CD4-positive, alpha-beta T cell treated with Interferon alpha-2 for 1 hour (primary cell): ENCODE data around the gene NSUN7.
"Not testable (repeated sequence)": the region's sequence is repeated elsewhere in the genome, so short reads cannot be mapped to it uniquely, and the experiment has no call there.

ENCODE experiments used
- DNase-seq, 2 donors: peaks; one replicate each; pipeline ENCODE4 v3.0.0-alpha.2; 2020 to 2022

NSUN7 gene, protein sequence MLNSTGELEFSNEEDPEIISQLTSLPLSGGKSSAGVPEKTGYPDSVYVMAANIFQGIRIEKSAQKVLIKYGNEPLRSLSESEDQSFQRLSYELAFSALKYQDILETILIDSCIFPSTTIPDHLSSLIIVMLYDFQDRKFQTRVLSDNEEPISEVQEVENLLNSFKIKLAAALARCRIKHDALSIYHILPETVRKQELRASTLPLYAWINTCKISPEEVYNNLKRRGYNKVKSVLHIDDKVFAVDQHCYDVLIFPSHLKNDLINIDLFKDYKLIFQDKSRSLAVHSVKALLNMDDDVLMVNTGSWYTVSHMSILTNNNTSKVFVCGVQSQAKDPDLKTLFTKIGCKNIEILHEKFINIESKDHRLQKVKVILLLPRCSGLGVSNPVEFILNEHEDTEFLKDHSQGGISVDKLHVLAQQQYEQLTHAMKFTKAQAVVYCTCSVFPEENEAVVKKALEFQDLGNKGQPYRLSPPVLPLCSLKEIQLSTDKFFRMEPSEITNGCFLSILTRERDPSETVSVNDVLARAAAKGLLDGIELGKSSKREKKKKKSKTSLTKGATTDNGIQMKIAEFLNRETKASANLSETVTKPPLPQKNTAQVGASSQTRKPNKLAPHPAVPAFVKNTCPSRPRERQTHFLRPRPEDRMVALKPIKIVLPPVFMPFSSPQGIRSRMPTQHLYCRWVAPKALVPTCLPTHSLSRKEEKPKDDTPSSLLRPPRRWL

DNA sequence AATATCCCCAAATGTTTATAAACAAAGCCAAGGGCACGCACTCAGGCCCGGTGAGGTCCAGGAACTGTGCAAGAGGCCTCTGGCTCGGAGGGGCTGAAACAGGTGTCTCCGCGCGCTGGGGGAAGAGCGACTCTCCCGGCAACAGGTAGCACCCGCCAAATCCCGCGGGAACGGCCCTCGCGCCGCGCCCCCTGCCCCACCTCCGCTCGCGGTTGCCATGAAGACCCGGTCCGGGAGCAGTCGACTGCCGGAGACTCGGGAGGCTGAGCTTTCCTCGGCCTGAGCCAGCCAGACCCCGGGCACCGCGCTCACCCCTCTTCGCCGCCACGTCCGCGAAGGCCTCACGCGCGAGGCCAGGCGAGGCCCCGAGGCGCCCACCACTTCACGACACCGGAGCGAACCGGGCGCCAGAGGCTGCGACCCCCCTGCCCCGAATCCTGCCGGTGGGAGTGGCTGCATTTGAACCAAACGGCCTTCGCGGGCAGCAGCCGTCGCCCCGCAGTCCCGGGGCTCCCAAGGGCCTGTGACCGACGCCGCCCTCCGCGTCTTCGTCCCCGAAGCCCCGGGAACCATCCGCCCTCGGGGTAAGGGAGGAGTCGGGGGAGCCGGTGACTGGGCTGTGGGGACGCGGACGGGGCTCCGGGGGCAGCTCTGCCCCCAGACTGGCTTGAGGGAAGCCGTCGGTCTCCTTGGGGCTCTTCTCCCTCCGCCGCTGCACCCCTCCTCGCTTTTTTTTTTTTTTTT is at the start of gene NSUN7:
Gene NSUN7, plus strand, starts transcription at position 239 of the 744 bp plus-strand sequence. CDS start 739 bp downstream, outside the sequence.
- peak in 1 of 2 donors; percentile 29 for DNase-seq

DNA sequence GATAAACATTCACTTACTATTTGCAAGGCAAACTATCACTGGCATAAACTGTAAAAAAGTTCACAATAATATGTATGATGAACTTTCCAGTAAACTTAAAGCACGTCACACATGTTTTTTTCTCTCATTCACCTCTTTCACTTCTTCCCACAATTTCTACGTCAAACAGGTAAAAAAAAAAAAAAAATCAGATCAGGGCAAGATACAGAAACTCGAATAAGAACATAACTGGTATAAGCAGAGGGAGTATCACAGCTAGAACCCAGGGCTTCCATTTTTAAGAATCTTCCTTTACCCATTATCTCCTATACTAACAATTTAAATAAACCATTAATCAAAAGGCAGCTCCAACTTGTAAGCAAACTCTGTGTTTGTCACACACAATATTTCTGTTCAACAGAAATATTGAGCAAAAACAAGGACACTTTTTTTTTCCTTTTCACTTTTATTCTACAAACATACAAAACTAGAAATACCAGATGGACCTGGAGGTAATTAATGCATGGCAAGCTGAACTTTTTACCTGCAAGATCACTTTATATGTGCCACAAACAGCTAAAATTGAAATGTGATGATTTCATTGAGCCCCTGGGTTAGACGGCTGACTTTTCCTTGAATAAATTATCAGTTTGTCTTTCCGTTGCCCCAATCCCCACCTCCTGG is 47.5 kb upstream of the NSUN7 start:
- no peak for DNase-seq

DNA sequence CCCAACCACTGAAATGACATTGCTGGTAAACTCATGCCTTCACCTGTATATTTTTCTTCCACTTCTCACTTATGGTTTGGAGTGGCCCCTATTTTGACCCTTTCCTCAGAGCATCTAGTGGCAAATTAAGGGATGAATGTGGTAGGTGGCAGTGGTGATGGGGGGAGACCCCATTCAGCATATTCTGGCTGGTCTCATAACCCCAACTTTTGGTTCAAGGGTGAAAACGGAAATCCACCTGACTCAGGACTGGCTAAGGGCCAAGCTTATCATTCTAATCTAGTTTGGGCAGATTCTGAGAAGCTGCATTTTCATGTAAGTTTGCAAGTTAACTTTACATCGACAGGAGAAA is 47.0 kb upstream of the NSUN7 start:
- DNase-seq, result no peak

DNA sequence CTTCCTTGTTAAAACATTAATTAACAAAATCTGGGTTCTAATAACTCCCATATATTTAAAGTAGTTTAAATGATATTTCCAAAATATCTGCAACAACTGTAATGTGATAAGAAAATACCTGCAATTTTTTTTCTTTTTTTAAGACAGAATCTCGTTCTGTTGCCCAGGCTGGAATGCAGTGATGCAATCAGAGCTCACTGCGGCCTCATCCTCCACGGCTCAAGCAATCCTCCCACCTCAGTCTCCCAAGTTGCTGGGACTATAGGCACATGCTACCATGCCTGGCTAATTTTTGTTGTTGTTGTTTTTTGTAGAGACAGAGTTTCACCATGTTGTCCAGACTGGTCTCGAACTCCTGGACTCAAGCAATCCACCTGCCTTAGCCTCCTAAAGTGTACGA is 45.7 kb upstream of the NSUN7 start:
- no peak for DNase-seq

DNA sequence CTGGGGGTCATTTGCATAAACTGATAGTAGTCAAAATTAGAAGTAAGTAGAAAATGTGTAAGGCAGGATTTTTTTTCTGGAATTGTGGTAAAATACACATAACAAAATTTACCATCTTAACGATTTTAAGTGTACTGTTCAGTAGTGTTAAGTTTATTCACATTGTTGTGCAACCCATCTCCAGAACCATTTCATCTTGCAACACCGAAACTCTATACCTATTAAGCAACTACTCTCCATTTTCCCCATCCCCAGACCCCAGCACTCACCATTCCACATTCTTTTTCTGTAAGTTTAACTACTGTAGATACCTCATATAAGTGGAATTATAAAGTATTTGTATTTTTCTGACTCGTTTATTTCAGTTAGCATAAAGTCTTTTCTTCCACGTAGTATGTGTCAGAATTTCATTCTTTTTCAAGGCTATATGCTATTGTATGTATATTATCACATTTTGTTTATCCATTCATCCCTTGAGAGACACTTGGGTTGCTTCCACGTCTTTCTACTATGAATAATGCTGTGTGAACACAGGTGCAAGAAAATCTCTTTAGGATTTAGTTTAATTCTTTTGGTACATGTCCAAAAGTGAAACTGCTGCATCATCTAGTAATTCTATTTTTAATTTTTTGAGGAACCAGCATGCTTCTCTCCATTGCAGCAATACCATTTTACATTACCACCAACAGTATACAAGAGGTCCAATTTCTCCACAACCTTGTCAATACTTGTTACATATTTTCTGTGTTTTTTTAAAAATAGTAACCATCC is 39.1 kb upstream of the NSUN7 start:
- no peak for DNase-seq

DNA sequence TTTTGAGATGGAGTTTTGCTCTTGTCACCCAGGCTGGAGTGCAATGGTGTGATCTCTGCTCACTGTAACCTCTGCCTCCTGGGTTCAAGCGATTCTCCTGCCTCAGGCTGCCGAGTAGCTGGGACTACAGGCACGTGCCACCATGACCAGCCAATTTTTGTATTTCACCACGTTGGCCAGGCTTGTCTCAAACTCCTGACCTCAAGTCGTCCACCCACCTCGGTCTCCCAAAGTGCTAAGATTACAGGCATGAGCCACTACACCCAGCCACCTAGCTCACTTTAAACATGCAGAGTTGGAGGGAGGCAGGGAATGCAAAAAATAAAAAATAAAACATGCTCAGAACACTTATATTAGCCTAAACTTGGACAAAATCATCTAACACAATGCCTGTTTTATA is 36.8 kb upstream of the NSUN7 start:
- not testable (repeated sequence) for DNase-seq

DNA sequence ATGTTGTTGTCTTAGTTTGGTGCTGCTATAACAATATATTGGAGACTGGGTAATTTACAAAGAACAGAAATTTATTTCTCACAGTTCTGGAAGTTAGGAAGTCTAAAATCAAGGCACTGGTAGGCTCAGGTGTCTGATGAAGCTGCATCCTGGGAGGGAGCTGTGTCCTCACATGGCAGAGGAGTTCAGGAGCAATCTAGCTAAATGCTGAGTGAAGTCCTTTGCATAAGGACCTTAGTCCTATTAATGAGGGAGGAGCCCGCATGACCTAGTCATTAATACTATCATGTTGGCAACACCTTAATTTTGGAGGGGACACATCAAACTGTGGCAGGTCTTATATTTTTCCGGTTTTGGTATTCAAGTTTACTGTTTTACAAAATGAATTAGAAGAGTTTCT is 36.0 kb upstream of the NSUN7 start:
- DNase-seq, result no peak

DNA sequence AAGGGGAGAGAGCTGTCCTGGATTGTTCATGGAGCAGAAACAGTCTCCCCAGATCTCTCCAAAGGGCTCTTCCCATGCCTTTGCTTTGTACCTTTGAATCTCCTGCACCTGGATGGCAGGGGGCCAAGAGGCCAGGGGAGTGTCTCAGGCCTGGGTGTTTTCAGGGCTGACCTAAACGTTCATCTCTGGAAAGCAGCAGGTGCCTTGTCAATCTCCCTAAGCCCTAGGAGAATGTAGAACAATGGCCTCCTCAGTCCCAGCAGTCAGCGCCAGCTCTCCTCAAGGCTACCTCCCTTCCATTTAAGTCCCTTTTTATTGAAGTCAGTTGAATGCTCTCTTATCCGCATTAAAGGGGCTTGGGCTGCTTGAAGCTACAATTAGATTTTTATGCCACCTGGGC is 31.2 kb upstream of the NSUN7 start:
- no peak for DNase-seq

DNA sequence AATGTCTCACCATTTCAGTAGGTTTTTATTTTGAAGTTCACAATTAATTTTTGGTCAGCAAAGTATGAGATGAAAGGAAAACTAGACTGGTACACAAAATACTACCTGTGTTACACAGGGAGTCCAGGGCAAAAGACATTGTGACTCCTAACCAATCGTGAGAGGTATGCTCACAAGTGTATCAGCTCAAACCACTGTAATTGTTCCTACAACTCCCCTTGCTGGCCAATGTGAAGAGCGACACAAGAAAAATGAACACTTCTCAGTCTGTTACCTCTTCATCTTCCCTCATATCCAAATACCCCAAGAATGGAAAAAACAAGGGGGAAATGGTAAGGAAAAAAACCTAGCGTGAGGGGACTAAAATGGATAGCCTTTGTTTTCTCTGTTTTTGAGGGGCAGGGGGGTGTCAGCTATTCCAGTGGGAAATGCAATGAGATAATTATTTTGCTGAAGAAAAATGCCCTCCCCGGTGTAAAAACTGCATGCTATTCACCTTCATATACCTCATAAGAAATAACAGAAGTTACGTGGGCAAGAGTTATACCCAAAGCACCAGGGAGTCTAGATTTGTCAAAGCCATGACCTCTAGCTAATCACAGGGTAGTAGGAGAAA is 30.6 kb upstream of the NSUN7 start:
- DNase-seq, result no peak

DNA sequence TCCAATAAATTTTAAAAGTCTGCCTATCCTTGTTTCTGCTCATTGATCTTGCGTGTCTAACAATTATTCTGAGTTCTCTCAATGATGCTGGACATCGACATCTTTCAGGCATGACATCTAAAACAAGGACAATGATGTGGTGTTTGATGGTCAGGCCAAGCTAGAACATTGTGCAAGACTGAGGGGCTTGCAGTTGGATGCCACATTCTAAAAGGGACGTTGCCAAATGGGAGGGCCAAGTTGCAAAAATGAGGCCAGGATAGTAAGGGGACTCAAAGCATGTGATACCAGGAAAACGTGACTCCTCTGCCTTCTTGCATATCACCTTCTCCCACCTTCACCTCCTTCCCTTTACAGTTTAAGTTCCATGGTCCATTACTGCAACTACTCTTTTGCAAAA is 29.4 kb upstream of the NSUN7 start:
- DNase-seq, result no peak

DNA sequence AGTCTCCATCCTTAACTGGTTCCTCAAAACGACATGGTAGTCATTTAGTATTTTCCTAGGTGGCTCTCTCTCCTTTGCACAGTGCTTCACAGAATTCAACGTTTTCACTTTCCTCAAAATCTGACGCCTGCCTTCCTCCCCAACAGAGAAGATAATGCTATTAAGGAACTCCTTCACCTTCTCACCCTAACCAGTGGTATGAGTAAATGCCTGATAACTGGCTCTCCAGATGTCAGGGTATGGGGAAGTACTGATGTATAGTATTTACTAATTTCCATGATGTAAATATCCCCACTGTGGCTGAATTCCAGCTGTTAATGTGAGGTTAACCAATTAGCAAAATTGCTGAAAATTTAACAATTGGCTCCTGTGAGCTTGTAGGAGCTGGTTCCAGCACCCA is 28.8 kb upstream of the NSUN7 start:
- peak; percentile 20 to 35 for DNase-seq

DNA sequence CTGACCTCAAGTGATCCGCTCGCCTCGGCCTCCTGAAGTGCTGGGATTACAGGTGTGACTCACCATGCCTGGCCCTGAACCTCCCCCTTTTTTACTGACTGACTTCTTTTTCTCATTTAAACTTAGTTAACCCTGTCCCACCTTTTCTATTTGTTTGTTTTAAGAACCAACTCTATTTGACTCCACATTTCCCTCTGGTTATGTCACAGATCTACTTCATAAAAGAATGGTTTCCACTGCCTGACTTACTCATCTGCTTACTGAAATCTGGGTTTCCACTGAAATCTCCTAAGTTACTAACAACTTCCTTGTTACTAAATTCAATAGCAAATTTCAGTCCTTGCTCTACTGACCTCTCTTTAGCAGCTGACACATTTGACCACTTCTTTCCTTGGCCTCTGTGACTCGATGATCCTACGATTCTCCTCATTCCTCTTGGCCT is 28.0 kb upstream of the NSUN7 start:
- DNase-seq, result peak in 1 of 2 donors; percentile 34

DNA sequence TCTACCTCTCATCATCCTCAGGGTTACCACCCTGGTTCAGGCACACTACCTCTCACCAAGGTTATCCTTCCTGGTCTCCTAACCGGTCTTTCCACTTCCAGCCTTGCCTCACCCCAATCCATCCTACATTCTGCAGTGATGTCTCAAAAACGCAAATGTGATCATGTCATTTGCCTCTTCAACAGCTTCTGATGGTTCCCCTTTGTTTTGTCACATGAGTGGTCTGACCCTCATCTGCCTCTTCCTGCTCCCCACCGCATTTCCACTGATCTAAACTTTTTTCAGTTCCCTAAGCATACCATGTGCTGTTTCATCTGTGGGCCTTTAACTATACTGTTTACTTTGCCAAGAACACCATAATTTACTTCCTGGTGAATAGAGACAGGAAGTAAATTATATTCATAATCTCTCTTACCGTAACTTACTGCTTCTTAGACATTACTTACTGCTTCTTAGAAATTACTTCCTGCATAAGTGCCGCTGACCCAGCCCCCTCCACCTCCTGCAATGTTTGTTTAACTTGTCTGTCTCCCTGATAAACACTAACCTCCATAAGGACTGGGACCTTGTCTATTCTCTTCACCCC is 27.1 kb upstream of the NSUN7 start:
- DNase-seq, result peak; percentile 45 to 65

DNA sequence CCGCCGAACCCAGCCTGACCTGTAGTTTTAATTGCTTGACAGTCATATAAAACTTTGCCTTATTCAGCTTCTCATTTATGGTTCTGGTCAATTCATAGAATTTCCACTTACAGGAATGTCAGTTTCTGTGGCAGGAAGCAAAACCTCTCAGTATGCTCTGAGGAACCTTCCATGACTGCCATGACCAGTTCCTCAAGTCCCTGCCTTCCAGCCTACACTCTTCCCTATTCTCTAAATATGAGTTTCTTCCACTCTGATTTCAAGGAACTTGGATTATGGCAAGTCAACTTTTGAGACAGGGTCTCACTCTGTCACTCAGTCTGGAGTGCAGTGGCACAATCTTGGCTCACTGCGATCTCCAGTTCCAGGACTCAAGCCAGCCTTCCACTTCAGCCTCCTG is 26.0 kb upstream of the NSUN7 start:
- DNase-seq, result no peak

DNA sequence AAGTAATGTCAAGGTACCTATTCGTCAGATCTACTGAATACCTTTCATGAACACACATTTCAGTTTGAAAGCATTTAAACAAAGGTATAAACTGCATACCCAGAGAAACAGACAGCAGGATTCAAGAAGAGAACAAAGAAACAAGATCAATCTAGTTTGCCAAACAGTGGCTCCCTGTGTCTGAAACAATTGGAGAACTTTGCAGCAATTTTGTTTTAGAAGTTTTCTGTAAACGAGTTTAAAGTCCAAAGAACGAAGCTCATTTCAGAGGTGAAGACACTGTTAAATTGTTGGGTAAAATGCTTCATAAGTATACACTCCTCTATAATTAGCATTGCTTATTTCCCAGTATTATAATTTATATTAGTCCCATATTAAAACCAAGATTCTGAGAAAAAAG is 21.4 kb upstream of the NSUN7 start:
- no peak for DNase-seq

DNA sequence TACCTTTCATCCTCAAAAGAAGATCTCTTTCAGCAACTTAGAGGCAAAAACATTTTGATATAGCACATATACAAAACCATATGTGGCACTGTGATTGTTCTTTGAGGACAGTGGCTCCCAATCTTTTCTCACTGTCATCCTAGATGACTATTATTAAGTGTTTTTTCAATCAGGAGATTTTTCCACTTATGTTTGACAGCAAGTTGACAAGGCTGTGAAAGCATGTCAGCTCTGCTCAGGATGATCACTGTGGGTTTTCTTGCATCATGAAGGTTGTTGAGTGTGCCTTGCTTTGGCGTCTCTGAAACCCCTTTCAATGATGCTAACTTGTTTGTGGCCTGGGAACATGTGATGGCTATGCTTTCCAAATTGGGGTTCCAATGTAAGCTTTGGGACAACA is 20.2 kb upstream of the NSUN7 start:
- DNase-seq, result no peak

DNA sequence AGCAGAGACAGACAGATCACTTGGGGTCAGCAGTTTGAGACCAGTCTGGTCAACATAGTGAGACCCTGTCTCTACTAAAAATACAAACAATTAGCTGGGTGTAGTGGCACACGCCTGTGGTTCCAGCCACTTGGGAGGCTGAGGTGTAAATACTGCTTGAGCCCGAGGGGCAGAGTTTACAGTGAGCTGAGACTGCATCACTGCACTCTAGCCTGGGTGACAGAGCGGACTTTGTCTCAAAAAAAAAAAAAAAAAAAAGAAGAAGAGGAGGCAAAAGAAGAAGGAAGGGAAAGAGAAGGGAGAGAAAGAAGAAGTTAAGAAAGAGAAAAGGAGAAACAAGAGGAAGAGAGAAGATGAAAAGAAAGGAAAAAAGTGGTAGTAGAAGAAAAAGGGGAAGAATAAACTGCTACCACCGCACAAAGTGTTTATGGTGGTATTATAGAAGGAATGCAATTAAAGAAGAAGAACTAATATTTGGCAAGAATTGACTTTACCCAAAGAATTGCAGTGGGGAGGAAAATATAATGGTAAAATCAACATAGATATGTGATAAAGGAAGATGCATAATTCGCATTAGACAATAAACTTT is 19.6 kb upstream of the NSUN7 start:
- no peak for DNase-seq

DNA sequence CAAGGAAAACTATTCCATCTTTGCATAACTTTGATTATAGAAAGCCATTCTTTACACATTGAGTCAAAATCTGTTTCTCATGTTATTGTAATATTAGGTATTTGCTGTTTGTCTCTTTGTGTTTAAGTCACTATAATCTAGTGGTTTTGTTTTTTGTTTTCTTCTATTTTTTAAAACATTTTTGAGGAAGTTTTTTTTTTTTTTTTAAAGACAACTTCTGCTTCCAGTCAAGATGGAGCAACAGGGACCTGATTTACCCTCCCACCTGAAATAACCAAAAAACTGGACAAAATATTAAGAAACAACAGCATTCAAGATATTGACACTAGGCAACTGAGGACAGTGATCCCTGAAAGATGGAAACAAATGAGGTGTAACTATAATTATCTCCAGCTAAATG is 18.4 kb upstream of the NSUN7 start:
- no peak for DNase-seq

DNA sequence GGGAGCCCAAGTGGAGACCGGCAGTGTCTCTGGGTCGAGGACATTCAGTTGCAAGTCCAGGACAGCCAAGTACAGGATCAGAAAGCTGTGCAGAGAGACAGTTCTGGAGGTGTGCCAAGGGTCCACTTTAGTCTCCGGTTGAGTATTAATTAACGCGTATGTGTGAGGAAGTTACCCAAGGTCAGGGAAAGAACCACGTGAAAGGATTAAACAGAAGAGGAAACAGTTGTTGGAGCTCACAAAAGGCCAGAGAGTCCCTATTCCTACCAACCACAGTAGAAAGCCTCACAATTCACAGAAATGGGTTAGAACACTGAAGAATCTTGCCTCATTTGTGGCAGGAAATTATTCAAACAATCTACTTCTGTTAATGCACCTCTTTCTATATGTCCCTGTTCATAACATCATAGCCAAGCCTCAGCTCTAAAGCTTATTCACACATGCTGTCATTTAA is 17.9 kb upstream of the NSUN7 start:
- DNase-seq, result peak; percentile 32 to 65

DNA sequence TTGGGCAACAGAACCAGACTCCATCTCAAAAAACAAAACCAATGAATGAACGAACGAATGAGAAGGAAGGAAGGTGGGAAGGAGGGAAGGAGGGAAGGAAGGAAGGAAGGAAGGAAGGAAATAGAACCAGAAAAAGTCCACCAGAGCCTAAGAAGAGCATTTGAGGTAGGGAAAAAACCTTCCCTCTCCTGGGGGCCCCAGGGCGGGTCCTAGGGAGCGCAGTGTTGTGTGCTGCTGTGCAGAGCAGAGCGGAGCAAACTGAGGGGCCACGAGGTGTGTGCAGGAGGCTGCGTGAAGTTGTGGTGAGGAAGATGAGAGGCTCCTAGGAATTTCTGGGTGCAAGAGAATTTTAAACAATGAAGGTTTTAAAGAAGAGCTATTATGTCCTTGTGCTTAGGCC is 16.0 kb upstream of the NSUN7 start:
- no peak for DNase-seq

DNA sequence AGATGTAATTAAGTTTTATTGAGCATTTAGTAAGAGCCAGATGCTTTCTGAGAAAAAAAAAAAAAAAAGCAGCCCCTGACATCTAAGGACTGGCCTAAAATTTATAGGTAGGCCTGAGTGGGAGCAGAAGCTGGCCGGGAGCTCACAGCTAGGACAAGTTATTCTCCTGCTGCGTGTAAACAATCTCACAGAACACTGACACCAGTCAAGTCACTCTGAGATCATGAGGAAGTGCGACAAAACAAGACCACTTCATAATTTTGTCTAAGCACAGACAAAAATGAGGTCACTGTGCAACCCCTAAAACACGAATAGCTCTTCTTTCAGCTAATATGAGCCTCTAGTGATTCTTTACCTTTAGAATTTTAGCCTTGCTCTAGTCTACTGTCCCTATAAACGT is 15.3 kb upstream of the NSUN7 start:
- no peak for DNase-seq
